GM12873 (cell line): ENCODE data around the gene ERMN.

Experiments used
- CTCF ChIP-seq: IDR thresholded peaks from 2 replicates; pipeline ENCODE4 v1.5.1; 2012; ENCODE audit warnings: low read depth, mild to moderate bottlenecking, moderate library complexity, low read length, control low read depth; ENCODE audit not compliant: insufficient read depth; ENCODE audit errors: missing control alignments

Gene ERMN

GRCh38 chr2:157327200-157327599, 1.6 kb upstream of the ERMN start:
- TF ChIP-seq CTCF = no peak

- TF ChIP-seq CTCF = no peak
Measured at GRCh38 chr2:157326698-157327097, 1.1 kb upstream of the ERMN start.

- no peak for TF ChIP-seq CTCF
Measured at GRCh38 chr2:157324331-157324843, 1.2 kb downstream of the ERMN start.

- TF ChIP-seq CTCF = no peak
Measured at GRCh38 chr2:157322432-157322831, 3.2 kb downstream of the ERMN start.

GRCh38 chr2:157321466-157321865, 4.2 kb downstream of the ERMN start:
- TF ChIP-seq CTCF = no peak

- TF ChIP-seq CTCF = no peak
Measured at GRCh38 chr2:157320409-157320808, 5.2 kb downstream of the ERMN start.

GRCh38 chr2:157319795-157320194, 5.8 kb downstream of the ERMN start:
- no peak for TF ChIP-seq CTCF
